ENCODE results near the gene UBE2L5.
"Not testable (repeated sequence)": the region's sequence is repeated elsewhere in the genome, so short reads cannot be mapped to it uniquely, and the experiment has no call there.

GRCh38 chr13:30451476-30451875, 29.2 kb downstream of the UBE2L5 start:
- TF ChIP-seq POLR2A, CTCF (IDR thresholded peaks at IDR 0.05): not testable (repeated sequence)

Data from heart left ventricle (tissue), 13 donors.